SK-N-MC (cell line): Measurements from ENCODE around the gene SHROOM3.

ENCODE experiments used
- EZH2 ChIP-seq: fragments of 200-600 bp; sonication (generic); IDR thresholded peaks from one replicate; pipeline ENCODE4 v1.6.1; 2017; ENCODE audit warnings: antibody characterized with exemption
- POLR2AphosphoS5 ChIP-seq: IDR thresholded peaks from 2 replicates; pipeline ENCODE4 v1.6.1; 2012; ENCODE audit warnings: mild to moderate bottlenecking, low read depth, low read length, borderline replicate concordance

DNA sequence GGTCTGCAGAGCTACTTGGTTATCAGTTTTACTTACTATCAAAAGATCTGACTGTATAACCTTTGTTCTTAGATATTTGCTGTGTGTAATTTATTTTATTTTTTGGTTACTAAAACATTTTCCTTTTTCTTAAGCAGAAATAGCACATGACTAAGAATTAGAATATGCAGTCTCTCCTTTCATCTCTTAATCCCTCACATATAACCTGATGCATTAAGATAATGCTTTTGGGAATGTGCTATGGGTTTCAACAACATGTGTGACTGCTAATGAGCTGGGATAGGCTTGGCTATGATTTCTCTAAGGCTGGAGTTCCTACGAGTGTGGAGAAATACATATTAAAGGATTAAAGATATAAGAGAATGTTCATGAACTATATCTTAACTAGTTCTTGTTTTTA is 41.5 kb downstream of the SHROOM3 start:
- no peak for TF ChIP-seq POLR2AphosphoS5
- TF ChIP-seq EZH2, result no peak
